Nephron (organoid): ENCODE measurements around the gene TNFSF8.

Experiments
- H3K27ac Mint-ChIP-seq, 3 experiments: 2 replicates each; pipeline ENCODE4 v1.8.0; 2020; ENCODE audit warnings: mixed read lengths in 3 of 3, mild to moderate bottlenecking in 2 of 3, moderate library complexity in 1 of 3
- H3K27me3 Mint-ChIP-seq: 2 replicates; pipeline ENCODE4 v1.8.0; 2021; ENCODE audit warnings: low read depth, mild to moderate bottlenecking, moderate library complexity, mixed read lengths
- H3K36me3 Mint-ChIP-seq: 2 replicates; pipeline ENCODE4 v1.8.0; 2020; ENCODE audit warnings: low read depth, mixed read lengths
- H3K4me1 Mint-ChIP-seq: 2 replicates; pipeline ENCODE4 v1.8.0; 2020; ENCODE audit warnings: mixed read lengths
- H3K4me3 Mint-ChIP-seq, 3 experiments: 2 replicates each; pipeline ENCODE4 v1.8.0; 2020; ENCODE audit warnings: mild to moderate bottlenecking in 3 of 3, mixed read lengths in 3 of 3, moderate library complexity in 2 of 3
- H3K9me3 Mint-ChIP-seq: 2 replicates; pipeline ENCODE4 v1.8.0; 2020; ENCODE audit warnings: mixed read lengths
- CTCF ChIP-seq, 3 experiments: fragments of 200-600 bp; sonication (generic); IDR thresholded peaks; one replicate each; pipeline ENCODE4 v1.5.0; 2021; ENCODE audit warnings: antibody characterized with exemption in 3 of 3; ENCODE audit not compliant: unreplicated experiment in 3 of 3

The TNFSF8 gene

GRCh38 chr9:114930056-114930812, at the start of gene TNFSF8:
TSS of gene TNFSF8 (minus strand) at chr9:114930591. CDS start at chr9:114930303, 288 bp downstream.
- TF ChIP-seq CTCF (IDR thresholded peaks at IDR 0.05; ENCODE audit: unreplicated experiment in 3 of 3), result no peak
- peaks cover 4% of the 10 kb centered on the region for H3K4me1 Mint-ChIP-seq
- H3K4me3 Mint-ChIP-seq, result no peak within 1 kb of the TSS
- peaks cover 12% of the 10 kb centered on the region for H3K27me3 Mint-ChIP-seq
- no peak within 1 kb of the TSS for H3K27ac Mint-ChIP-seq
- no peaks in the 10 kb centered on the region for H3K36me3 Mint-ChIP-seq
- H3K9me3 Mint-ChIP-seq, result no peaks in the 10 kb centered on the region

- Mint-ChIP-seq H3K4me3 (no peak overlapping the region), H3K36me3 (no peaks in the 10 kb centered on the region), H3K9me3 (peaks cover 3% of the 10 kb centered on the region), H3K27me3 (peaks cover 7% of the 10 kb centered on the region), H3K27ac (no peak overlapping the region), H3K4me1 (no peaks in the 10 kb centered on the region)
- no peak for TF ChIP-seq CTCF (IDR thresholded peaks at IDR 0.05; ENCODE audit: unreplicated experiment in 3 of 3)
These were observed 42.8 kb upstream of the TNFSF8 start for GRCh38 chr9:114973216-114973615.

- peaks cover 8% of the 10 kb centered on the region for H3K27me3 Mint-ChIP-seq
- no peaks in the 10 kb centered on the region for H3K36me3 Mint-ChIP-seq
- H3K9me3 Mint-ChIP-seq, result peaks cover 3% of the 10 kb centered on the region
- H3K4me3 Mint-ChIP-seq, result no peak overlapping the region
- H3K4me1 Mint-ChIP-seq, result no peaks in the 10 kb centered on the region
- no peak for TF ChIP-seq CTCF (IDR thresholded peaks at IDR 0.05; ENCODE audit: unreplicated experiment in 3 of 3)
- H3K27ac Mint-ChIP-seq, result no peak overlapping the region
These were observed 42.2 kb upstream of the TNFSF8 start for GRCh38 chr9:114972510-114973136.

- no peaks in the 10 kb centered on the region for H3K36me3 Mint-ChIP-seq
- TF ChIP-seq CTCF (IDR thresholded peaks at IDR 0.05; ENCODE audit: unreplicated experiment in 3 of 3), result no peak
- no peak overlapping the region for H3K27ac Mint-ChIP-seq
- peaks cover 7% of the 10 kb centered on the region for H3K9me3 Mint-ChIP-seq
- no peaks in the 10 kb centered on the region for H3K4me1 Mint-ChIP-seq
- H3K27me3 Mint-ChIP-seq, result peaks cover 11% of the 10 kb centered on the region
- H3K4me3 Mint-ChIP-seq, result no peak overlapping the region
These were observed 38.9 kb upstream of the TNFSF8 start for GRCh38 chr9:114969269-114969668.

- Mint-ChIP-seq H3K36me3 (no peaks in the 10 kb centered on the region), H3K27ac (no peak overlapping the region), H3K4me1 (no peaks in the 10 kb centered on the region), H3K27me3 (peaks cover 7% of the 10 kb centered on the region), H3K4me3 (no peak overlapping the region), H3K9me3 (peaks cover 8% of the 10 kb centered on the region)
- TF ChIP-seq CTCF (IDR thresholded peaks at IDR 0.05; ENCODE audit: unreplicated experiment in 3 of 3), result no peak
These were observed 38.3 kb upstream of the TNFSF8 start for GRCh38 chr9:114968671-114969070.
